ENCODE results near the gene MAGOH. TPM values are rescaled to one million over a fixed set of nuclear protein-coding genes. Genes with fewer than 3 reads are reported as not detected.

The MAGOH gene
- total RNA-seq, 1 donor from 2014 or later = 35.7 TPM

GRCh38 chr1:53256511-53257453 is 18.5 kb upstream of the MAGOH start:
- H3K27me3 ChIP-seq (ENCODE audit: insufficient read depth, low read length) = no peaks in the 10 kb centered on the region
- no peaks in the 10 kb centered on the region for H3K27me3 Mint-ChIP-seq (ENCODE audit: low read depth, unreplicated experiment)
- TF ChIP-seq EZH2 (IDR thresholded peaks at IDR 0.05; ENCODE audit: insufficient read depth, low read length) = no peak
- TF ChIP-seq CTCF (IDR thresholded peaks at IDR 0.05; ENCODE audit: insufficient read depth, low read depth, low read length) = no peak
- no peak overlapping the region for H2AFZ ChIP-seq (ENCODE audit: low read depth, low read length)
- no peak overlapping the region for H3K27ac ChIP-seq (ENCODE audit: low read depth, low read length)
- no peak overlapping the region for H3K4me3 Mint-ChIP-seq (ENCODE audit: unreplicated experiment)
- FAIRE-seq (no peak), DNase-seq (ENCODE audit: low read depth) (no peak)
- H3K4me2 ChIP-seq (ENCODE audit: low read length) = no peak overlapping the region
- peaks cover 23% of the 10 kb centered on the region for H3K36me3 ChIP-seq (ENCODE audit: insufficient read depth, low read length)
- H3K9me3 ChIP-seq (ENCODE audit: insufficient read depth, low read depth, low read length) = no peaks in the 10 kb centered on the region
- H3K4me1 Mint-ChIP-seq (ENCODE audit: low read depth, unreplicated experiment) = peaks cover 9% of the 10 kb centered on the region
- H3K79me2 ChIP-seq (ENCODE audit: insufficient read depth, low read length) = no peaks in the 10 kb centered on the region
- H3K4me1 ChIP-seq (ENCODE audit: insufficient read depth, low read length) = no peaks in the 10 kb centered on the region
- H3K27ac Mint-ChIP-seq (ENCODE audit: unreplicated experiment) = no peak overlapping the region
- no peak overlapping the region for H3K4me3 ChIP-seq (ENCODE audit: insufficient read depth, low read depth, low read length)
- no peak overlapping the region for H3K9ac ChIP-seq (ENCODE audit: low read length)
- no peaks in the 10 kb centered on the region for H3K9me3 Mint-ChIP-seq (ENCODE audit: unreplicated experiment)
- no peaks in the 10 kb centered on the region for H4K20me1 ChIP-seq (ENCODE audit: insufficient read depth, low read length)
- H3K36me3 Mint-ChIP-seq (ENCODE audit: low read depth, unreplicated experiment) = peaks cover 6% of the 10 kb centered on the region

GRCh38 chr1:53255031-53255430 is 16.7 kb upstream of the MAGOH start:
- H3K36me3 Mint-ChIP-seq (ENCODE audit: low read depth, unreplicated experiment) = peaks cover 8% of the 10 kb centered on the region

More at GRCh38 chr1:53255031-53255430, 16.7 kb upstream of the MAGOH start:
- no peak for DNase-seq (ENCODE audit: low read depth)
- Mint-ChIP-seq H3K27ac (ENCODE audit: unreplicated experiment) (no peak overlapping the region), H3K4me1 (ENCODE audit: low read depth, unreplicated experiment) (peaks cover 9% of the 10 kb centered on the region), H3K4me3 (ENCODE audit: unreplicated experiment) (no peak overlapping the region), H3K9me3 (ENCODE audit: unreplicated experiment) (no peaks in the 10 kb centered on the region), H3K27me3 (ENCODE audit: low read depth, unreplicated experiment) (no peaks in the 10 kb centered on the region)
- Histone ChIP-seq H3K79me2 (ENCODE audit: insufficient read depth, low read length) (no peaks in the 10 kb centered on the region), H3K27ac (ENCODE audit: low read depth, low read length) (no peak overlapping the region), H4K20me1 (ENCODE audit: insufficient read depth, low read length) (no peaks in the 10 kb centered on the region), H3K4me3 (ENCODE audit: insufficient read depth, low read depth, low read length) (no peak overlapping the region), H3K4me2 (ENCODE audit: low read length) (no peak overlapping the region), H3K4me1 (ENCODE audit: insufficient read depth, low read length) (no peaks in the 10 kb centered on the region), H3K36me3 (ENCODE audit: insufficient read depth, low read length) (peaks cover 11% of the 10 kb centered on the region), H3K9me3 (ENCODE audit: insufficient read depth, low read depth, low read length) (no peaks in the 10 kb centered on the region), H3K9ac (ENCODE audit: low read length) (no peak overlapping the region), H3K27me3 (ENCODE audit: insufficient read depth, low read length) (no peaks in the 10 kb centered on the region), H2AFZ (ENCODE audit: low read depth, low read length) (no peak overlapping the region)
- no peak for FAIRE-seq
- TF ChIP-seq EZH2 (IDR thresholded peaks at IDR 0.05; ENCODE audit: insufficient read depth, low read length) (no peak), CTCF (IDR thresholded peaks at IDR 0.05; ENCODE audit: insufficient read depth, low read depth, low read length) (no peak)

All from astrocyte (in vitro differentiated cells and primary cell).